Sigmoid colon (tissue), 7 donors: Measurements from ENCODE around the gene ST14. TPM values are rescaled to one million over a fixed set of nuclear protein-coding genes. Genes with fewer than 3 reads are reported as not detected.

ENCODE experiments used
- DNase-seq: peaks from one replicate; pipeline ENCODE4 v3.0.0-alpha.2; 2019
- H3K27ac ChIP-seq, 4 donors: fragments of 200-600 bp; sonication (generic); one replicate each; pipeline ENCODE4 v1.5.1; 2016 to 2019; ENCODE audit warnings: mild to moderate bottlenecking in 1 of 4
- H3K27me3 ChIP-seq, 3 donors: fragments of 200-600 bp; sonication (generic); one replicate each; pipeline ENCODE4 v1.5.1; 2019; ENCODE audit warnings: mild to moderate bottlenecking in 1 of 3
- H3K36me3 ChIP-seq, 4 donors: fragments of 200-600 bp; sonication (generic); one replicate each; pipeline ENCODE4 v1.5.1; 2016 to 2019
- H3K4me1 ChIP-seq, 4 donors: fragments of 200-600 bp; sonication (generic); one replicate each; pipeline ENCODE4 v1.5.1; 2017 to 2019
- H3K4me3 ChIP-seq, 4 donors: fragments of 200-600 bp; sonication (generic); one replicate each; pipeline ENCODE4 v1.5.1; 2017 to 2019; ENCODE audit warnings: mild to moderate bottlenecking in 2 of 4, moderate library complexity in 1 of 4
- H3K9me3 ChIP-seq, 4 donors: fragments of 200-600 bp in 3 of 4; sonication (generic) in 3 of 4; one replicate each; pipeline versions ENCODE4 v1.5.1 to v1.6.1; 2013 to 2019
- EP300 ChIP-seq, 4 donors: sonication (generic); formaldehyde crosslinking; IDR thresholded peaks; one replicate each; pipeline ENCODE4 v1.6.1; 2017; ENCODE audit warnings: antibody characterized with exemption in 4 of 4
- POLR2A ChIP-seq, 2 donors: fragments of 450-650 bp; IDR thresholded peaks; one replicate each; pipeline ENCODE4 v1.6.1; 2016; ENCODE audit warnings: antibody characterized with exemption in 2 of 2, mild to moderate bottlenecking in 2 of 2, moderate library complexity in 2 of 2
- POLR2AphosphoS5 ChIP-seq, 4 donors: sonication (generic); formaldehyde crosslinking; IDR thresholded peaks; one replicate each; pipeline ENCODE4 v1.6.1; 2017; ENCODE audit warnings: antibody characterized with exemption in 4 of 4
- WGBS, 2 donors: extraction: QIAGEN DNeasy Blood & Tissue Kit; methylation state at CpG; one replicate each; pipeline ENCODE4 v1.1.7; 2013; 5-methylcytosine and 5-hydroxymethylcytosine counted together
- intact Hi-C: fragments of 100-400 bp; cut with DNase I; formaldehyde crosslinking; loops from one replicate; pipeline ENCODE4 v1.15.1; 2023
- polyA plus RNA-seq, 3 donors: library from polyadenylated mRNA; stranded (reverse); fragments of 200-250 nt; gene quantifications; one replicate each; pipeline ENCODE4 v1.2.3, GENCODE V29; 2013
- total RNA-seq, 4 donors: library from RNA; depleted of rRNA; stranded (reverse); fragments of >200 nt; gene quantifications; one replicate each; pipeline ENCODE4 v1.1.0, GENCODE V29; 2016
- TF ChIP-seq, protein P1 (sequence below), 4 experiments: fragments of 450-650 bp in 3 of 4; fragments of 200-600 bp in 1 of 4; IDR thresholded peaks; one replicate each; pipeline ENCODE4 v1.5.1; 2016 to 2019; ENCODE audit warnings: antibody characterized with exemption in 4 of 4, mild to moderate bottlenecking in 3 of 4, moderate library complexity in 2 of 4
- donor health status: healthy with polysubstance abuse.
- donor health status: Bipolar disorder and iron deficiency.
- donor health status: healthy.

ST14 gene
- total and polyA plus RNA-seq, 7 donors, result 1.8 to 324 (median 5.1) TPM

GRCh38 chr11:130180896-130181294 is 21.3 kb downstream of the ST14 start:
- intact Hi-C loops, result no loop called here
- no peaks in the 10 kb centered on the region for H3K27me3 ChIP-seq
- no peaks in the 10 kb centered on the region for H3K36me3 ChIP-seq
- no peaks in the 10 kb centered on the region for H3K9me3 ChIP-seq
- TF ChIP-seq, protein P1, sequence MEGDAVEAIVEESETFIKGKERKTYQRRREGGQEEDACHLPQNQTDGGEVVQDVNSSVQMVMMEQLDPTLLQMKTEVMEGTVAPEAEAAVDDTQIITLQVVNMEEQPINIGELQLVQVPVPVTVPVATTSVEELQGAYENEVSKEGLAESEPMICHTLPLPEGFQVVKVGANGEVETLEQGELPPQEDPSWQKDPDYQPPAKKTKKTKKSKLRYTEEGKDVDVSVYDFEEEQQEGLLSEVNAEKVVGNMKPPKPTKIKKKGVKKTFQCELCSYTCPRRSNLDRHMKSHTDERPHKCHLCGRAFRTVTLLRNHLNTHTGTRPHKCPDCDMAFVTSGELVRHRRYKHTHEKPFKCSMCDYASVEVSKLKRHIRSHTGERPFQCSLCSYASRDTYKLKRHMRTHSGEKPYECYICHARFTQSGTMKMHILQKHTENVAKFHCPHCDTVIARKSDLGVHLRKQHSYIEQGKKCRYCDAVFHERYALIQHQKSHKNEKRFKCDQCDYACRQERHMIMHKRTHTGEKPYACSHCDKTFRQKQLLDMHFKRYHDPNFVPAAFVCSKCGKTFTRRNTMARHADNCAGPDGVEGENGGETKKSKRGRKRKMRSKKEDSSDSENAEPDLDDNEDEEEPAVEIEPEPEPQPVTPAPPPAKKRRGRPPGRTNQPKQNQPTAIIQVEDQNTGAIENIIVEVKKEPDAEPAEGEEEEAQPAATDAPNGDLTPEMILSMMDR (IDR thresholded peaks at IDR 0.05), result no peak
- H3K4me1 ChIP-seq, result no peaks in the 10 kb centered on the region
- DNase-seq, result no peak
- H3K4me3 ChIP-seq, result no peak overlapping the region
- H3K27ac ChIP-seq, result peak overlapping the region in 1 of 4 donors; percentile 20
- 19 to 62% methylated on average over 8 of the region's 8 CpGs for WGBS, 2 donors

- H3K36me3 ChIP-seq, result no peaks in the 10 kb centered on the region
- H3K27ac ChIP-seq, result peak overlapping the region in 1 of 4 donors; percentile 20
- no peaks in the 10 kb centered on the region for H3K27me3 ChIP-seq
- intact Hi-C loops, result no loop called here
- no peaks in the 10 kb centered on the region for H3K9me3 ChIP-seq
- no peak for TF ChIP-seq EP300 (IDR thresholded peaks at IDR 0.05)
- TF ChIP-seq POLR2A (IDR thresholded peaks at IDR 0.05), result peak in 1 of 2 donors; percentile 16
- no peaks in the 10 kb centered on the region for H3K4me1 ChIP-seq
- H3K4me3 ChIP-seq, result no peak overlapping the region
- 13 to 49% methylated on average over 11 of the region's 11 CpGs for WGBS, 2 donors
- no peak for DNase-seq
Observed at GRCh38 chr11:130181295-130182272, 22.0 kb downstream of the ST14 start.

DNA sequence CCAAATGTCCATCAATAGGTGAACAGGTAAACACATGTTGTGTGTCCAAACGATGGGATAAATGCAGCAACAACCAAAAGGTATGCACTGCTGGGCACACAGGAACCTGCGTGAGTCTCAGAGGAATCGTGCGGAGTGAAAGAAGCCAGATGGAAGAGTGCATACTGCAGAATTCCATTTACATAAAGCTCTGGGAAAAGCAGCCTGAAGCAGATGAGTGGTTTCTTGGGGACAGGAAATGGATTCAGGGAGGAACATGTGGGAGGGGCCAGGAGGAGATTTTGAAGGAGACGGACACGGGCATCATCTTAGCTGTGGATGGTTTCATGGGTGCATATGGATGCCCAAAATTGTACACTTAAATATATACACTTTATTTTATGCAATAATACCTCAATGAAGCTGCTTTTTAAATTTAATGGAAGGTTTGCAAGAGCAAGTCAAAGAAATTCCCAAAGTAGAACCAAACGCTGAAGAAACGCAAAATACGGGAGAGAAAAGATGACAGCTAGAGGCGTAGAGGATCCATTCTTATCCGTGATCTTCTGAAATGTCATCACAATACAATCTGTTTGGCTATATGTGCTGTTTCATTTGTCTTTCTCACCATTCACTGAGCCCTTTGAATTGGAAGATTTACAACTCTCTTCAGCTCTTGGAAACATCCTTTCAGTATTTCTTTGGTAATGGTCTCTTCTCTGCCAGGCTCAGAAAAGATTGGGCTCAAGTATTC is 24.5 kb downstream of the ST14 start:
- 77 to 84% methylated on average over 11 of the region's 11 CpGs for WGBS, 2 donors
- H3K4me3 ChIP-seq, result no peak overlapping the region
- TF ChIP-seq POLR2A (IDR thresholded peaks at IDR 0.05), result no peak
- no peak for TF ChIP-seq EP300 (IDR thresholded peaks at IDR 0.05)
- TF ChIP-seq, protein P1 (IDR thresholded peaks at IDR 0.05), result no peak
- no peak for TF ChIP-seq POLR2AphosphoS5 (IDR thresholded peaks at IDR 0.05)
- no peaks in the 10 kb centered on the region for H3K4me1 ChIP-seq
- H3K27me3 ChIP-seq, result no peaks in the 10 kb centered on the region
- H3K9me3 ChIP-seq, result no peaks in the 10 kb centered on the region
- H3K27ac ChIP-seq, result no peak overlapping the region
- DNase-seq, result no peak
- intact Hi-C loops, result no loop called here
- no peaks in the 10 kb centered on the region for H3K36me3 ChIP-seq

DNA sequence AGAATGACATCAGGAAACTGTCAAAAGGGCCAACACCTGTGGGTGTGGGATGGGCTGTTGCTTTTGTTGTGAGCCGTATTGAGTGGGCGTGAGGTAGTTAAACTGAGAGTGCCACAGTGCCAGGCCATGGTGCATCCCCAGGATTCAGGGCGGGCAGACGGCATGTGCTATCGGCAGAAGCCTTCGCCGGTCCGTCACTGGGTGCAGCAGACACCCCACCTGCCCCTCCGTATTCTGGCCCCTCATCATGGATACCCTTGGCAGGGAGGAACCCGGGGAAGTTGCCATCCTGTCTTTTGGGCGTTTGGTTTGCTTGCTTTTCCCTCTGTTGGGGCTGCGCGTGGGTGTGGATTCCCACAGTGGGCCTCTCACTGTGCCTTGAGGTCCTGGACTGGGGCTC is 27.5 kb downstream of the ST14 start:
- H3K4me1 ChIP-seq, result no peaks in the 10 kb centered on the region
- 67 to 86% methylated on average over 13 of the region's 13 CpGs for WGBS, 2 donors
- intact Hi-C loops, result no loop called here
- H3K27ac ChIP-seq, result no peak overlapping the region
- TF ChIP-seq EP300 (IDR thresholded peaks at IDR 0.05) (no peak), POLR2A (IDR thresholded peaks at IDR 0.05) (no peak), POLR2AphosphoS5 (IDR thresholded peaks at IDR 0.05) (no peak)
- TF ChIP-seq, protein P1 (IDR thresholded peaks at IDR 0.05), result no peak
- H3K9me3 ChIP-seq, result no peaks in the 10 kb centered on the region
- H3K4me3 ChIP-seq, result no peak overlapping the region
- no peak for DNase-seq
- H3K27me3 ChIP-seq, result no peaks in the 10 kb centered on the region
- H3K36me3 ChIP-seq, result no peaks in the 10 kb centered on the region

GRCh38 chr11:130188047-130188446 is 28.5 kb downstream of the ST14 start:
- Histone ChIP-seq H3K27me3 (no peaks in the 10 kb centered on the region), H3K36me3 (no peaks in the 10 kb centered on the region), H3K27ac (no peak overlapping the region), H3K4me1 (no peaks in the 10 kb centered on the region), H3K4me3 (no peak overlapping the region), H3K9me3 (no peaks in the 10 kb centered on the region)
- 50 to 84% methylated on average over 14 of the region's 14 CpGs for WGBS, 2 donors
- DNase-seq, result no peak
- TF ChIP-seq EP300 (IDR thresholded peaks at IDR 0.05) (no peak), POLR2AphosphoS5 (IDR thresholded peaks at IDR 0.05) (no peak), POLR2A (IDR thresholded peaks at IDR 0.05) (no peak)
- TF ChIP-seq, protein P1 (IDR thresholded peaks at IDR 0.05), result no peak
- intact Hi-C loops, result no loop called here
